ENCODE results near the gene RMDN3.

RMDN3 gene

GRCh38 chr15:40759961-40760360 lies 4.9 kb upstream of the RMDN3 start:
- TF ChIP-seq, protein P1, sequence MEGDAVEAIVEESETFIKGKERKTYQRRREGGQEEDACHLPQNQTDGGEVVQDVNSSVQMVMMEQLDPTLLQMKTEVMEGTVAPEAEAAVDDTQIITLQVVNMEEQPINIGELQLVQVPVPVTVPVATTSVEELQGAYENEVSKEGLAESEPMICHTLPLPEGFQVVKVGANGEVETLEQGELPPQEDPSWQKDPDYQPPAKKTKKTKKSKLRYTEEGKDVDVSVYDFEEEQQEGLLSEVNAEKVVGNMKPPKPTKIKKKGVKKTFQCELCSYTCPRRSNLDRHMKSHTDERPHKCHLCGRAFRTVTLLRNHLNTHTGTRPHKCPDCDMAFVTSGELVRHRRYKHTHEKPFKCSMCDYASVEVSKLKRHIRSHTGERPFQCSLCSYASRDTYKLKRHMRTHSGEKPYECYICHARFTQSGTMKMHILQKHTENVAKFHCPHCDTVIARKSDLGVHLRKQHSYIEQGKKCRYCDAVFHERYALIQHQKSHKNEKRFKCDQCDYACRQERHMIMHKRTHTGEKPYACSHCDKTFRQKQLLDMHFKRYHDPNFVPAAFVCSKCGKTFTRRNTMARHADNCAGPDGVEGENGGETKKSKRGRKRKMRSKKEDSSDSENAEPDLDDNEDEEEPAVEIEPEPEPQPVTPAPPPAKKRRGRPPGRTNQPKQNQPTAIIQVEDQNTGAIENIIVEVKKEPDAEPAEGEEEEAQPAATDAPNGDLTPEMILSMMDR (IDR thresholded peaks at IDR 0.05; ENCODE audit: low read depth, low read length), result no peak
- no peak for DNase-seq
- Histone ChIP-seq H3K27me3 (no peaks in the 10 kb centered on the region), H3K36me3 (no peaks in the 10 kb centered on the region), H3K4me1 (peaks cover 17% of the 10 kb centered on the region), H3K4me3 (ENCODE audit: low read depth, low read length) (no peak overlapping the region), H3K9me3 (no peaks in the 10 kb centered on the region)

DNA sequence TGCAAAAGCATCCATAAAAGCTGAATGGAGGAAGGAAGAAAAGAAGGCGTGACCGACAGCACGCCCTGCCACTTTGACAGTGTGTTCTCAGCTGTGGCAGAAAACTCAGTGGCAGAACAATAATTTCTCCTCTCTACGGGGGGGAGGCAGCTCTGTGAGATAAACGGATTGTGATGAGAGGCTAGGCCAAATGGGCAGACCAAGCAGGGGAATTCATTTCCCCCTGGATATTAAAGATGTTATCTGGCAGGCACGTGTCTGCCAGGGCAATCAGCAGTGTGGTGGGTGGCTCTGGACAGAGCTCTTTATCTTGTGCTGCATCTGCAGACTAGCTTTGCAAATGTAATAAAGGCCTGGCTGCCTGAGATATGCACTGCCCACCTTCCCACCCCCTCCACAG lies 1.9 kb upstream of the RMDN3 start:
- no peaks in the 10 kb centered on the region; the same call in 1 of the 2 replicates for H3K36me3 ChIP-seq
- TF ChIP-seq, protein P1 (IDR thresholded peaks at IDR 0.05; ENCODE audit: low read depth, low read length), result no peak
- H3K4me1 ChIP-seq, result peaks cover 5% of the 10 kb centered on the region
- H3K9me3 ChIP-seq, result no peaks in the 10 kb centered on the region
- no peak overlapping the region for H3K4me3 ChIP-seq (ENCODE audit: low read depth, low read length)
- DNase-seq, result peak; percentile 85
- no peaks in the 10 kb centered on the region for H3K27me3 ChIP-seq

DNA sequence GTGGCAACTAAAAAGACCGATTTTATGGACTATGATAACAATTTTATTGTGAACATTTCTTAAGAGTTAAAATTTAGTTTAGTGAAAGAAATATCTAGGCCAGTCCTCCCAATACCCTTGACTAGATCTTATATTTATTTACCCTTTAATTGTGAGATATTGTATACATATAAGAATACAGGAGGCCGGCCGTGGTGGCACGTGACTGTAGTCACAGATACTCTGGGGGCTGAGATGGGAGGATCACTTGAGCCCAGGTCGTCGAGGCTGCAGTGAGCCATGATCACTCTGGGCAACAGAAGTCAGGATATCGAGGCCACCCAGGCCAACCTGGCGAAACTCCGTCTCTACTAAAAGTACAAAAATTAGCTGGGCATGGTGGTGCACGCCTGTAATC lies 756 bp upstream of the RMDN3 start:
- peaks cover 5% of the 10 kb centered on the region for H3K4me1 ChIP-seq
- H3K4me3 ChIP-seq (ENCODE audit: low read depth, low read length), result peak overlapping the region; percentile 77

GRCh38 chr15:40754574-40754882 lies 526 bp downstream of the RMDN3 start:
- TF ChIP-seq, protein P1 (IDR thresholded peaks at IDR 0.05; ENCODE audit: low read depth, low read length), result no peak
- H3K27me3 ChIP-seq, result no peaks in the 10 kb centered on the region
- peaks cover 5% of the 10 kb centered on the region for H3K4me1 ChIP-seq
- peak; percentile 31 for DNase-seq
- H3K36me3 ChIP-seq, result peaks cover 18% of the 10 kb centered on the region
- H3K9me3 ChIP-seq, result no peaks in the 10 kb centered on the region
- H3K4me3 ChIP-seq (ENCODE audit: low read depth, low read length), result peak overlapping the region; percentile 77

More for the DNA sequence above, 756 bp upstream of the RMDN3 start:
- no peak for DNase-seq
- Histone ChIP-seq H3K9me3 (no peaks in the 10 kb centered on the region), H3K36me3 (peaks cover 11% of the 10 kb centered on the region), H3K27me3 (no peaks in the 10 kb centered on the region)
- TF ChIP-seq, protein P1 (IDR thresholded peaks at IDR 0.05; ENCODE audit: low read depth, low read length), result no peak

DNA sequence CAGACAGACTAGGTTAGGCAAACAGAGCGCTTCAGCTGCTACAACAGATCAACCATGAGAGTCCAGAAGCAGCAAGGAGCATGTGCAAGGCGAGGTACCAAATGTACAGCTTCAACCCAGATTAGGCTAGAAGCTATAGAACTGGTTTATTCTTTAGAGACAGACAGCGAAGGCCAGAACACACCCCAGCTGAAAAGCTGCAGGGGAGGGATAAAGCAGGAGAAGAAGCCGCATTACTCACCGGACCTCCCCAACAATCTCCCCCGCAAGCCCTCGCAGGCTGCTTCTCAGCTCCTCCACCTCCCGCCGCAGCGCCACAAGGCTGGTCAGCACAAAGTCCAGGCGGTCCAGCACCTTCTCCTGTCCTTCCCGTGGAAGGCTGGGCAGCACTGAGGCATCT lies 3.3 kb downstream of the RMDN3 start:
- H3K9me3 ChIP-seq, result no peaks in the 10 kb centered on the region
- no peak overlapping the region for H3K4me3 ChIP-seq (ENCODE audit: low read depth, low read length)
- peaks cover 30% of the 10 kb centered on the region for H3K36me3 ChIP-seq
- peaks cover 8% of the 10 kb centered on the region for H3K4me1 ChIP-seq
- no peak for DNase-seq
- H3K27me3 ChIP-seq, result no peaks in the 10 kb centered on the region
- TF ChIP-seq, protein P1 (IDR thresholded peaks at IDR 0.05; ENCODE audit: low read depth, low read length), result no peak

GRCh38 chr15:40750885-40751284 lies 4.2 kb downstream of the RMDN3 start:
- H3K9me3 ChIP-seq, result no peaks in the 10 kb centered on the region
- H3K36me3 ChIP-seq, result peaks cover 33% of the 10 kb centered on the region
- H3K27me3 ChIP-seq, result no peaks in the 10 kb centered on the region
- no peak overlapping the region for H3K4me3 ChIP-seq (ENCODE audit: low read depth, low read length)
- peaks cover 8% of the 10 kb centered on the region for H3K4me1 ChIP-seq
- TF ChIP-seq, protein P1 (IDR thresholded peaks at IDR 0.05; ENCODE audit: low read depth, low read length), result no peak
- DNase-seq, result no peak

Measured in BE2C (cell line).